Measurements from ENCODE around the gene KCNJ6. TPM values are rescaled to one million over a fixed set of nuclear protein-coding genes. Genes with fewer than 3 reads are reported as not detected.

Gene KCNJ6
- total and polyA plus RNA-seq, 2 of the 8 experiments (the other 6 are each of a cell fraction or from before 2014, with no cell fraction given): 0.51 to 1.2 TPM

DNA sequence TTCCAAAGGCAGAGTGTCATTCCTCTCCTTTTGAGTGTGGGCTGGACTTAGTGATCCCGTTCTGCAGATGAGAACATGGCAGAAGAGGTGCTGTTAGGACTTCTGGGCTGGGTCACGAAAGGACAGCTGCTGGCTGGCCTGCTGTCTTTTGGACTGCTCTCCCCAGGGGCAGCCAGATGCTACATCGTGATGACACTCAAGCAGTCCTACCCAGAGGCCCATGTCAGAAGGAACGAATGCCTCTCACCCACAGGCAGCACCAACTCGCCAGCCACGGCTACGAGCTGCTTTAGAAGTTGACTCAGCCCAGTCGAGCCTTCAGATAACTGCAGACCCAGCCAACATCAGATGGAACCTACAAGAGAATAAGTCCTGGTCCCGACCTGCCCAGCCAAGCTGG is 156.5 kb downstream of the KCNJ6 start (continued):
- TF ChIP-seq, protein P1, sequence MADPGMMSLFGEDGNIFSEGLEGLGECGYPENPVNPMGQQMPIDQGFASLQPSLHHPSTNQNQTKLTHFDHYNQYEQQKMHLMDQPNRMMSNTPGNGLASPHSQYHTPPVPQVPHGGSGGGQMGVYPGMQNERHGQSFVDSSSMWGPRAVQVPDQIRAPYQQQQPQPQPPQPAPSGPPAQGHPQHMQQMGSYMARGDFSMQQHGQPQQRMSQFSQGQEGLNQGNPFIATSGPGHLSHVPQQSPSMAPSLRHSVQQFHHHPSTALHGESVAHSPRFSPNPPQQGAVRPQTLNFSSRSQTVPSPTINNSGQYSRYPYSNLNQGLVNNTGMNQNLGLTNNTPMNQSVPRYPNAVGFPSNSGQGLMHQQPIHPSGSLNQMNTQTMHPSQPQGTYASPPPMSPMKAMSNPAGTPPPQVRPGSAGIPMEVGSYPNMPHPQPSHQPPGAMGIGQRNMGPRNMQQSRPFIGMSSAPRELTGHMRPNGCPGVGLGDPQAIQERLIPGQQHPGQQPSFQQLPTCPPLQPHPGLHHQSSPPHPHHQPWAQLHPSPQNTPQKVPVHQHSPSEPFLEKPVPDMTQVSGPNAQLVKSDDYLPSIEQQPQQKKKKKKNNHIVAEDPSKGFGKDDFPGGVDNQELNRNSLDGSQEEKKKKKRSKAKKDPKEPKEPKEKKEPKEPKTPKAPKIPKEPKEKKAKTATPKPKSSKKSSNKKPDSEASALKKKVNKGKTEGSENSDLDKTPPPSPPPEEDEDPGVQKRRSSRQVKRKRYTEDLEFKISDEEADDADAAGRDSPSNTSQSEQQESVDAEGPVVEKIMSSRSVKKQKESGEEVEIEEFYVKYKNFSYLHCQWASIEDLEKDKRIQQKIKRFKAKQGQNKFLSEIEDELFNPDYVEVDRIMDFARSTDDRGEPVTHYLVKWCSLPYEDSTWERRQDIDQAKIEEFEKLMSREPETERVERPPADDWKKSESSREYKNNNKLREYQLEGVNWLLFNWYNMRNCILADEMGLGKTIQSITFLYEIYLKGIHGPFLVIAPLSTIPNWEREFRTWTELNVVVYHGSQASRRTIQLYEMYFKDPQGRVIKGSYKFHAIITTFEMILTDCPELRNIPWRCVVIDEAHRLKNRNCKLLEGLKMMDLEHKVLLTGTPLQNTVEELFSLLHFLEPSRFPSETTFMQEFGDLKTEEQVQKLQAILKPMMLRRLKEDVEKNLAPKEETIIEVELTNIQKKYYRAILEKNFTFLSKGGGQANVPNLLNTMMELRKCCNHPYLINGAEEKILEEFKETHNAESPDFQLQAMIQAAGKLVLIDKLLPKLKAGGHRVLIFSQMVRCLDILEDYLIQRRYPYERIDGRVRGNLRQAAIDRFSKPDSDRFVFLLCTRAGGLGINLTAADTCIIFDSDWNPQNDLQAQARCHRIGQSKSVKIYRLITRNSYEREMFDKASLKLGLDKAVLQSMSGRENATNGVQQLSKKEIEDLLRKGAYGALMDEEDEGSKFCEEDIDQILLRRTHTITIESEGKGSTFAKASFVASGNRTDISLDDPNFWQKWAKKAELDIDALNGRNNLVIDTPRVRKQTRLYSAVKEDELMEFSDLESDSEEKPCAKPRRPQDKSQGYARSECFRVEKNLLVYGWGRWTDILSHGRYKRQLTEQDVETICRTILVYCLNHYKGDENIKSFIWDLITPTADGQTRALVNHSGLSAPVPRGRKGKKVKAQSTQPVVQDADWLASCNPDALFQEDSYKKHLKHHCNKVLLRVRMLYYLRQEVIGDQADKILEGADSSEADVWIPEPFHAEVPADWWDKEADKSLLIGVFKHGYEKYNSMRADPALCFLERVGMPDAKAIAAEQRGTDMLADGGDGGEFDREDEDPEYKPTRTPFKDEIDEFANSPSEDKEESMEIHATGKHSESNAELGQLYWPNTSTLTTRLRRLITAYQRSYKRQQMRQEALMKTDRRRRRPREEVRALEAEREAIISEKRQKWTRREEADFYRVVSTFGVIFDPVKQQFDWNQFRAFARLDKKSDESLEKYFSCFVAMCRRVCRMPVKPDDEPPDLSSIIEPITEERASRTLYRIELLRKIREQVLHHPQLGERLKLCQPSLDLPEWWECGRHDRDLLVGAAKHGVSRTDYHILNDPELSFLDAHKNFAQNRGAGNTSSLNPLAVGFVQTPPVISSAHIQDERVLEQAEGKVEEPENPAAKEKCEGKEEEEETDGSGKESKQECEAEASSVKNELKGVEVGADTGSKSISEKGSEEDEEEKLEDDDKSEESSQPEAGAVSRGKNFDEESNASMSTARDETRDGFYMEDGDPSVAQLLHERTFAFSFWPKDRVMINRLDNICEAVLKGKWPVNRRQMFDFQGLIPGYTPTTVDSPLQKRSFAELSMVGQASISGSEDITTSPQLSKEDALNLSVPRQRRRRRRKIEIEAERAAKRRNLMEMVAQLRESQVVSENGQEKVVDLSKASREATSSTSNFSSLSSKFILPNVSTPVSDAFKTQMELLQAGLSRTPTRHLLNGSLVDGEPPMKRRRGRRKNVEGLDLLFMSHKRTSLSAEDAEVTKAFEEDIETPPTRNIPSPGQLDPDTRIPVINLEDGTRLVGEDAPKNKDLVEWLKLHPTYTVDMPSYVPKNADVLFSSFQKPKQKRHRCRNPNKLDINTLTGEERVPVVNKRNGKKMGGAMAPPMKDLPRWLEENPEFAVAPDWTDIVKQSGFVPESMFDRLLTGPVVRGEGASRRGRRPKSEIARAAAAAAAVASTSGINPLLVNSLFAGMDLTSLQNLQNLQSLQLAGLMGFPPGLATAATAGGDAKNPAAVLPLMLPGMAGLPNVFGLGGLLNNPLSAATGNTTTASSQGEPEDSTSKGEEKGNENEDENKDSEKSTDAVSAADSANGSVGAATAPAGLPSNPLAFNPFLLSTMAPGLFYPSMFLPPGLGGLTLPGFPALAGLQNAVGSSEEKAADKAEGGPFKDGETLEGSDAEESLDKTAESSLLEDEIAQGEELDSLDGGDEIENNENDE (IDR thresholded peaks at IDR 0.05; ENCODE audit: insufficient replicate concordance, low read length): no peak
- no peak for TF ChIP-seq GABPA (IDR thresholded peaks at IDR 0.05; ENCODE audit: borderline replicate concordance, insufficient read depth, low read length)
- TF ChIP-seq YY1 (IDR thresholded peaks at IDR 0.05; ENCODE audit: low read depth, low read length): no peak
- TF ChIP-seq MAX (IDR thresholded peaks at IDR 0.05): no peak
- no peak for TF ChIP-seq TCF12 (IDR thresholded peaks at IDR 0.05; ENCODE audit: low read depth, low read length)
- TF ChIP-seq FOSL1 (IDR thresholded peaks at IDR 0.05; ENCODE audit: insufficient read depth, low read depth, low read length): no peak
- TF ChIP-seq RFX5 (IDR thresholded peaks at IDR 0.05; ENCODE audit: borderline replicate concordance, low read depth, low read length): no peak
- TF ChIP-seq CEBPB (IDR thresholded peaks at IDR 0.05; ENCODE audit: low read depth, low read length): no peak
- TF ChIP-seq CBX8 (IDR thresholded peaks at IDR 0.05; ENCODE audit: borderline replicate concordance, low read depth, low read length): no peak
- TF ChIP-seq, protein P2, sequence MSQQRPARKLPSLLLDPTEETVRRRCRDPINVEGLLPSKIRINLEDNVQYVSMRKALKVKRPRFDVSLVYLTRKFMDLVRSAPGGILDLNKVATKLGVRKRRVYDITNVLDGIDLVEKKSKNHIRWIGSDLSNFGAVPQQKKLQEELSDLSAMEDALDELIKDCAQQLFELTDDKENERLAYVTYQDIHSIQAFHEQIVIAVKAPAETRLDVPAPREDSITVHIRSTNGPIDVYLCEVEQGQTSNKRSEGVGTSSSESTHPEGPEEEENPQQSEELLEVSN (IDR thresholded peaks at IDR 0.05): no peak
- no peak for TF ChIP-seq CHD1 (IDR thresholded peaks at IDR 0.05; ENCODE audit: low read depth, low read length)
- no peak for TF ChIP-seq SP4 (IDR thresholded peaks at IDR 0.05; ENCODE audit: low read length)
